Hepatocyte (in vitro differentiated cells): ENCODE results near the gene ZBTB7C. TPM values are rescaled to one million over a fixed set of nuclear protein-coding genes. Genes with fewer than 3 reads are reported as not detected.
"Not testable (repeated sequence)": the region's sequence is repeated elsewhere in the genome, so short reads cannot be mapped to it uniquely, and the experiment has no call there.

Experiments
- DNase-seq: peaks from one replicate; pipeline ENCODE4 v3.0.0-alpha.2; 2016; ENCODE audit warnings: low spot score
- H2AFZ ChIP-seq: fragments of 200-600 bp; sonication (generic); 2 replicates; pipeline ENCODE4 v1.6.0; 2016; ENCODE audit warnings: antibody characterized with exemption, mild to moderate bottlenecking
- H3K27ac ChIP-seq: fragments of 200-600 bp; sonication (generic); 2 replicates; pipeline ENCODE4 v1.5.1; 2016; ENCODE audit warnings: mild to moderate bottlenecking
- H3K27me3 ChIP-seq: fragments of 200-600 bp; sonication (generic); 2 replicates; pipeline ENCODE4 v1.6.1; 2016
- H3K36me3 ChIP-seq: fragments of 200-600 bp; sonication (generic); replicated peaks from 2 replicates; pipeline ENCODE4 v1.5.1; 2016; ENCODE audit warnings: low read depth; ENCODE audit not compliant: insufficient read depth
- H3K4me1 ChIP-seq: fragments of 200-600 bp; sonication (generic); 2 replicates; pipeline ENCODE4 v1.5.1; 2016; ENCODE audit warnings: mild to moderate bottlenecking, moderate library complexity; ENCODE audit not compliant: insufficient read depth
- H3K4me2 ChIP-seq: fragments of 200-600 bp; sonication (generic); 2 replicates; pipeline ENCODE4 v1.6.0; 2016
- H3K4me3 ChIP-seq: fragments of 200-600 bp; sonication (generic); 2 replicates; pipeline ENCODE4 v1.5.1; 2016; ENCODE audit warnings: mild to moderate bottlenecking
- H3K79me2 ChIP-seq: fragments of 200-600 bp; sonication (generic); 2 replicates; pipeline ENCODE4 v1.6.0; 2017; ENCODE audit warnings: mild to moderate bottlenecking
- H3K9me2 ChIP-seq: fragments of 200-600 bp; sonication (generic); replicated peaks from 2 replicates; pipeline ENCODE4 v1.6.0; 2017; ENCODE audit warnings: mild to moderate bottlenecking; ENCODE audit not compliant: insufficient read depth
- H3K9me3 ChIP-seq: fragments of 200-600 bp; sonication (generic); 2 replicates; pipeline ENCODE4 v1.5.1; 2016; ENCODE audit warnings: low read depth, mild to moderate bottlenecking
- H4K20me1 ChIP-seq: fragments of 200-600 bp; sonication (generic); 2 replicates; pipeline ENCODE4 v1.6.0; 2016; ENCODE audit warnings: mild to moderate bottlenecking; ENCODE audit not compliant: insufficient read depth, poor library complexity, severe bottlenecking
- CTCF ChIP-seq: fragments of 200-600 bp; sonication (generic); IDR thresholded peaks from 2 replicates; pipeline ENCODE4 v1.5.1; 2016; ENCODE audit warnings: antibody characterized with exemption, mild to moderate bottlenecking; ENCODE audit not compliant: poor library complexity
- EZH2 ChIP-seq: fragments of 200-600 bp; sonication (generic); IDR thresholded peaks from 2 replicates; pipeline ENCODE4 v1.6.1; 2016; ENCODE audit warnings: antibody characterized with exemption, mild to moderate bottlenecking, borderline replicate concordance
- EZH2phosphoT487 ChIP-seq: fragments of 200-600 bp; sonication (generic); IDR thresholded peaks from one replicate; pipeline ENCODE4 v1.6.1; 2018; ENCODE audit warnings: antibody characterized with exemption, mild to moderate bottlenecking, low read depth, moderate library complexity; ENCODE audit not compliant: unreplicated experiment, severe bottlenecking
- WGBS: methylation state at CpG from one replicate; pipeline ENCODE4 v1.1.6; 2016; ENCODE audit warnings: low lambda C conversion rate; ENCODE audit errors: missing lambda C conversion rate; 5-methylcytosine and 5-hydroxymethylcytosine counted together
- polyA plus RNA-seq: library from polyadenylated mRNA; unstranded; fragments of >200 nt; fragmentation: Nextera tagmentation; extraction: Ambion mirVana; gene quantifications from 2 replicates; pipeline ENCODE4 v1.2.1, GENCODE V29; 2016
- total RNA-seq: library from RNA; depleted of rRNA; stranded (reverse); fragments of >200 nt; gene quantifications from 2 replicates; pipeline ENCODE4 v1.2.3, GENCODE V29; 2014

ZBTB7C gene
- total and polyA plus RNA-seq, 2 experiments from 2014 or later: 0.70 to 1.0 TPM

- no peaks in the 10 kb centered on the region for H3K9me2 ChIP-seq
- WGBS: 93% methylated on average over 3 of the region's 3 CpGs
- DNase-seq: no peak
- H3K4me2 ChIP-seq: no peak overlapping the region
- no peaks in the 10 kb centered on the region for H3K79me2 ChIP-seq
- TF ChIP-seq EZH2phosphoT487: no peak
- TF ChIP-seq EZH2: no peak
- no peak for TF ChIP-seq CTCF
- no peak overlapping the region for H2AFZ ChIP-seq
- no peaks in the 10 kb centered on the region for H3K36me3 ChIP-seq
- no peak overlapping the region for H3K4me3 ChIP-seq
- no peaks in the 10 kb centered on the region for H3K27me3 ChIP-seq
- no peaks in the 10 kb centered on the region for H4K20me1 ChIP-seq
- H3K27ac ChIP-seq: no peak overlapping the region
- H3K9me3 ChIP-seq: no peaks in the 10 kb centered on the region
- H3K4me1 ChIP-seq: no peaks in the 10 kb centered on the region
Observed at GRCh38 chr18:48284743-48285142, 124.4 kb downstream of the ZBTB7C start.

GRCh38 chr18:48284011-48284410, 125.2 kb downstream of the ZBTB7C start:
- not testable (repeated sequence) for H3K79me2 ChIP-seq, H3K9me3 ChIP-seq, DNase-seq, H3K4me2 ChIP-seq, H3K36me3 ChIP-seq, H4K20me1 ChIP-seq, H3K27me3 ChIP-seq, H3K27ac ChIP-seq, H3K4me1 ChIP-seq, H3K4me3 ChIP-seq, H3K9me2 ChIP-seq, H2AFZ ChIP-seq
- 86% methylated on average over 5 of the region's 5 CpGs for WGBS

GRCh38 chr18:48281460-48281859, 127.7 kb downstream of the ZBTB7C start:
- not testable (repeated sequence) for H3K4me3 ChIP-seq, H3K79me2 ChIP-seq, DNase-seq, H4K20me1 ChIP-seq, H3K4me2 ChIP-seq, H3K4me1 ChIP-seq, H3K27ac ChIP-seq, H2AFZ ChIP-seq, H3K9me3 ChIP-seq, H3K9me2 ChIP-seq, H3K27me3 ChIP-seq, H3K36me3 ChIP-seq

- Histone ChIP-seq H3K27ac (no peak overlapping the region), H3K27me3 (no peaks in the 10 kb centered on the region), H3K9me2 (no peaks in the 10 kb centered on the region), H3K36me3 (no peaks in the 10 kb centered on the region), H3K4me1 (no peaks in the 10 kb centered on the region), H3K9me3 (no peaks in the 10 kb centered on the region), H4K20me1 (no peaks in the 10 kb centered on the region), H2AFZ (no peak overlapping the region), H3K79me2 (no peaks in the 10 kb centered on the region), H3K4me3 (no peak overlapping the region), H3K4me2 (no peak overlapping the region)
- no peak for DNase-seq
- WGBS: 67% methylated on average over 2 of the region's 2 CpGs
- TF ChIP-seq EZH2: no peak
- TF ChIP-seq EZH2phosphoT487: no peak
- no peak for TF ChIP-seq CTCF
Observed at GRCh38 chr18:48279312-48279711, 129.9 kb downstream of the ZBTB7C start.

- H4K20me1 ChIP-seq: no peaks in the 10 kb centered on the region
- H3K27me3 ChIP-seq: no peaks in the 10 kb centered on the region
- TF ChIP-seq EZH2: no peak
- no peak for TF ChIP-seq CTCF
- TF ChIP-seq EZH2phosphoT487: no peak
- no peaks in the 10 kb centered on the region for H3K9me2 ChIP-seq
- no peaks in the 10 kb centered on the region for H3K36me3 ChIP-seq
- no peak overlapping the region for H2AFZ ChIP-seq
- no peak overlapping the region for H3K27ac ChIP-seq
- DNase-seq: no peak
- no peak overlapping the region for H3K4me3 ChIP-seq
- H3K4me1 ChIP-seq: no peaks in the 10 kb centered on the region
- H3K9me3 ChIP-seq: no peaks in the 10 kb centered on the region
- H3K4me2 ChIP-seq: no peak overlapping the region
- H3K79me2 ChIP-seq: no peaks in the 10 kb centered on the region
- 87% methylated on average over 2 of the region's 2 CpGs for WGBS
Observed at GRCh38 chr18:48278081-48278480, 131.1 kb downstream of the ZBTB7C start.
